HepG2 (cell line): Measurements from ENCODE around the gene TGM1. TPM values are rescaled to one million over a fixed set of nuclear protein-coding genes. Genes with fewer than 3 reads are reported as not detected.

ENCODE experiments used
- ERF ChIP-seq: IDR thresholded peaks from 2 replicates; pipeline ENCODE4 v1.6.1; 2018; ENCODE audit warnings: missing biosample characterization, missing genetic modification reagents
- HOXA7 ChIP-seq: sonication (generic); formaldehyde crosslinking; IDR thresholded peaks from 2 replicates; pipeline ENCODE4 v1.8.1; 2022; ENCODE audit warnings: mild to moderate bottlenecking, missing genetic modification reagents, moderate library complexity
- SKI ChIP-seq: fragments of 450-650 bp; IDR thresholded peaks from one replicate; pipeline ENCODE4 v1.6.1; 2018; ENCODE audit warnings: mild to moderate bottlenecking; ENCODE audit not compliant: partially characterized antibody
- YEATS2 ChIP-seq: sonication (generic); formaldehyde crosslinking; IDR thresholded peaks from 2 replicates; pipeline ENCODE4 v1.4.0; 2020; ENCODE audit warnings: missing genetic modification reagents, borderline replicate concordance
- ZMYM3 ChIP-seq: sonication (generic); formaldehyde crosslinking; IDR thresholded peaks from 2 replicates; pipeline ENCODE4 v1.5.1; 2020; ENCODE audit warnings: mild to moderate bottlenecking, missing genetic modification reagents
- ZNF136 ChIP-seq: sonication (generic); formaldehyde crosslinking; IDR thresholded peaks from 2 replicates; pipeline ENCODE4 v1.8.1; 2022; ENCODE audit warnings: low read depth, mild to moderate bottlenecking, moderate library complexity, missing genetic modification reagents
- ZNF557 ChIP-seq: sonication (generic); formaldehyde crosslinking; IDR thresholded peaks from 2 replicates; pipeline ENCODE4 v1.4.0; 2020; ENCODE audit warnings: missing genetic modification reagents
- ZNF598 ChIP-seq: sonication (generic); formaldehyde crosslinking; IDR thresholded peaks from 2 replicates; pipeline ENCODE4 v1.5.1; 2020; ENCODE audit warnings: mild to moderate bottlenecking, missing genetic modification reagents, borderline replicate concordance
- ZNF780A ChIP-seq: sonication (generic); formaldehyde crosslinking; IDR thresholded peaks from 2 replicates; pipeline ENCODE4 v1.8.0; 2022; ENCODE audit warnings: mild to moderate bottlenecking, missing genetic modification reagents, moderate library complexity
- ZNF841 ChIP-seq: sonication (generic); formaldehyde crosslinking; IDR thresholded peaks from 2 replicates; pipeline ENCODE4 v1.8.1; 2023; ENCODE audit warnings: missing genetic modification reagents, borderline replicate concordance
- ZSCAN20 ChIP-seq: sonication (generic); formaldehyde crosslinking; IDR thresholded peaks from 2 replicates; pipeline ENCODE4 v1.4.0; 2020; ENCODE audit warnings: missing genetic modification reagents, mild to moderate bottlenecking, borderline replicate concordance
- polyA plus RNA-seq, 8 experiments: library from polyadenylated mRNA; depleted of rRNA in 3 of 8; stranded (reverse) in 7 of 8; unstranded in 1 of 8; fragments of >200 nt; fragmentation: Illumina TruSeq in 4 of 8; extraction: Trizol in 4 of 8; gene quantifications; 2 replicates each; pipeline versions ENCODE4 v1.2.1 to v1.2.3, GENCODE V29; 2011 to 2016; ENCODE audit warnings: low read depth in 4 of 8, missing spikeins in 1 of 8, mixed read lengths in 1 of 8; ENCODE audit not compliant: insufficient read depth in 1 of 8
- total RNA-seq, 5 experiments: library from RNA; depleted of rRNA; stranded (reverse); fragments of >200 nt; fragmentation: Illumina TruSeq; extraction: Trizol; gene quantifications; 2 replicates each; pipeline ENCODE4 v1.2.3, GENCODE V29; 2016; ENCODE audit warnings: low read depth in 1 of 5
- TF ChIP-seq, protein P1 (sequence below): sonication (generic); formaldehyde crosslinking; IDR thresholded peaks from 2 replicates; pipeline ENCODE4 v1.4.0; 2020; ENCODE audit warnings: mild to moderate bottlenecking, missing genetic modification reagents
- TF ChIP-seq, protein P2 (sequence below): sonication (generic); formaldehyde crosslinking; IDR thresholded peaks from 2 replicates; pipeline ENCODE4 v1.9.0; 2022; ENCODE audit warnings: missing genetic modification reagents, mild to moderate bottlenecking, borderline replicate concordance
- TF ChIP-seq, protein P3 (sequence below): sonication (generic); formaldehyde crosslinking; IDR thresholded peaks from 2 replicates; pipeline ENCODE4 v1.4.0; 2020; ENCODE audit warnings: missing genetic modification reagents

The TGM1 gene
- total and polyA plus RNA-seq, 2 of the 13 experiments (the other 11 are each of a cell fraction or from before 2014, with no cell fraction given): 3.2 to 10.6 TPM

DNA sequence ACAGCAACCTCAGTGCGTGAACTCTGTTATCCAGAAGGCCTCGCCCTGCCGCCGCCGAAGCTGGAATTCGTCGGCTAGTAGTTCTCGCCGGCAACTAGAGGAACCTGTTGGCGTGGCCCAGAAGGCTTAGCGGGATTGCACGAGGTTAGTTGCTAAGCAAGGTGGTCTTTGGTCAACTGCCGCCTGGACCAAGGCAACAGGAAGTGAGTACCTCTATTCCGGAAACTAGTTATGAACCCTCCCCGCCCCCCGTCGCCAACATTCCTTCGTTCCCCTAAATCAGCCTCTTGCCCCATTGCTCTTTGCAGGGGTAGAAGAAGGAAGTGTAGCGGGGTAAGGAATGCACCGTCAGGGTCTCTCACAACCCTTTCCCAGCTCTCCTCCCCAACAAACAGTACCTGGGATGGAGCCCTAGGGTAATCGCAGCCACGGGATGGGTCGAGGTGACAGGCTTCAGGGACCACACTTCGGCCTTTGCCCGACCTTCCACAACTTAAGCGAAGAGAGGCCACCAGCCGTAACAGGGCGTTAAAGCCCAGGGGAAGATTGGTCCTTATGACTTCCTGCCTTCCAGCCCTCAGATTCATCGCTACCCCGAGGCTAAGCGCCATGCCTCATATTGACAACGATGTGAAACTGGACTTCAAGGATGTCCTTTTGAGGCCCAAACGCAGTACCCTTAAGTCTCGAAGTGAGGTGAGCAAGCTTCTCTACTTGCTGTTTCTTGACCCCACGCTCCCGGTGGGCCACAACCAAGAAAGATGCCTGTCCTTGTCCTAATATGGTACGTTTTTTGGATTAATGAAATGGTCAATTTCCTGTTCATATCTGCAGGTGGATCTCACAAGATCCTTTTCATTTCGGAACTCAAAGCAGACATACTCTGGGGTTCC, 30.1 kb downstream of the TGM1 start, which contains the start of gene GMPR2 (continued):
- TF ChIP-seq, protein P1, sequence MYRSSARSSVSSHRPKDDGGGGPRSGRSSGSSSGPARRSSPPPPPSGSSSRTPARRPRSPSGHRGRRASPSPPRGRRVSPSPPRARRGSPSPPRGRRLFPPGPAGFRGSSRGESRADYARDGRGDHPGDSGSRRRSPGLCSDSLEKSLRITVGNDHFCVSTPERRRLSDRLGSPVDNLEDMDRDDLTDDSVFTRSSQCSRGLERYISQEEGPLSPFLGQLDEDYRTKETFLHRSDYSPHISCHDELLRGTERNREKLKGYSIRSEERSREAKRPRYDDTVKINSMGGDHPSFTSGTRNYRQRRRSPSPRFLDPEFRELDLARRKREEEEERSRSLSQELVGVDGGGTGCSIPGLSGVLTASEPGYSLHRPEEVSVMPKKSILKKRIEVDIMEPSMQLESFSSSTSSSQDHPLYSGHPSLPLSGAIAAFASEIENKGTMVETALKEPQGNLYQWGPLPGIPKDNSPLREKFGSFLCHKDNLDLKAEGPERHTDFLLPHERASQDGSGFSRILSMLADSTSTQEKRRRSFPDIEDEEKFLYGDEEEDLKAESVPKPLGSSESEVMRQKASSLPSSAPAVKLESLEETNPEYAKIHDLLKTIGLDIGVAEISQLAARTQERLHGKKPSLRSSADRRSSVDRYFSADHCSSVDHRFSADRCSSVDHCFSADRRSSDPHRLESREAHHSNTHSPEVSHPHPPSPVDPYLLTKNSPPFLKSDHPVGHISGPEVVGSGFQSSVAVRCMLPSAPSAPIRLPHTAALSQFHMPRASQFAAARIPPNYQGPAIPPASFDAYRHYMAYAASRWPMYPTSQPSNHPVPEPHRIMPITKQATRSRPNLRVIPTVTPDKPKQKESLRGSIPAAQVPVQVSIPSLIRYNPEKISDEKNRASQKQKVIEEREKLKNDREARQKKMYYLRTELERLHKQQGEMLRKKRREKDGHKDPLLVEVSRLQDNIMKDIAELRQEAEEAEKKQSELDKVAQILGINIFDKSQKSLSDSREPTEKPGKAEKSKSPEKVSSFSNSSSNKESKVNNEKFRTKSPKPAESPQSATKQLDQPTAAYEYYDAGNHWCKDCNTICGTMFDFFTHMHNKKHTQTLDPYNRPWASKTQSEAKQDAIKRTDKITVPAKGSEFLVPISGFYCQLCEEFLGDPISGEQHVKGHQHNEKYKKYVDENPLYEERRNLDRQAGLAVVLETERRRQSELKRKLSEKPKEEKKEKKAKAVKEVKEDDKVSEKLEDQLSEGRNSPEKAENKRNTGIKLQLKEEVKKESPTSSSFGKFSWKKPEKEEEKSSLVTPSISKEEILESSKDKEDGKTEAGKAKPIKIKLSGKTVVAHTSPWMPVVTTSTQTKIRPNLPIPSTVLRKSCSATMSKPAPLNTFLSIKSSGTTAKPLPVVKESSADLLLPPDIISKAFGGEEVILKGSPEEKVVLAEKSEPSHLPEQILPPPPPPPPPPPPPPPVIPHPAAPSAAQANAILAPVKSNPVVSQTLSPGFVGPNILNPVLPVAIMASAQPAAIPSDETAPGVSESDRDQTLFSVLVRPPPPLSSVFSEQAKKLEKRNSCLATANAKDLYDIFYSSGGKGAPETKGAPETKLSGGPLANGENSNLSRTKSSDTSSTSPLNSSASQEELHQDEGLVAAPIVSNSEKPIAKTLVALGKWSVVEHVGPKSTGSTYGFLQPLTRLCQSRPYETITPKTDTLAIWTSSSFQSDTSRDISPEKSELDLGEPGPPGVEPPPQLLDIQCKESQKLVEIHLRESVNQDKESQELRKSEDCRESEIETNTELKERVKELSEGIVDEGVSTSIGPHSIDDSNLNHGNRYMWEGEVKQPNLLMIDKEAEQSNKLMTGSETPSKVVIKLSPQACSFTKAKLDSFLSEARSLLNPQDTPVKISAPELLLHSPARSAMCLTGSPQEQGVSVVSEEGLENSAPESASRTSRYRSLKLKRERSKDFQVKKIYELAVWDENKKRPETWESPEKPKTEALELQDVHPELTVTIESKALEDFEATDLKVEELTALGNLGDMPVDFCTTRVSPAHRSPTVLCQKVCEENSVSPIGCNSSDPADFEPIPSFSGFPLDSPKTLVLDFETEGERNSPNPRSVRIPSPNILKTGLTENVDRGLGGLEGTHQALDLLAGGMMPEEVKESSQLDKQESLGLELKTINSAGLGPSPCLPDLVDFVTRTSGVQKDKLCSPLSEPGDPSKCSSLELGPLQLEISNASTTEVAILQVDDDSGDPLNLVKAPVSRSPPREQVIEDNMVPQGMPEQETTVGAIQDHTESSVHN (CRISPR knock-in tag): peak; percentile 41; the same call in 1 of the 2 replicates
- TF ChIP-seq ERF (CRISPR knock-in tag): peak; percentile 40; the same call in 1 of the 2 replicates
- TF ChIP-seq ZSCAN20 (CRISPR knock-in tag): peak; percentile 74; the same call in 1 of the 2 replicates
- no peak for TF ChIP-seq ZNF841
- no peak for TF ChIP-seq HOXA7
- no peak for TF ChIP-seq SKI
- TF ChIP-seq ZMYM3: no peak
- TF ChIP-seq ZNF780A: peak; percentile 71; the same call in 1 of the 2 replicates
- peak; percentile 61 for TF ChIP-seq ZNF136
- TF ChIP-seq ZNF557 (CRISPR knock-in tag): peak; percentile 92; the same call in 1 of the 2 replicates
- TF ChIP-seq, protein P2, sequence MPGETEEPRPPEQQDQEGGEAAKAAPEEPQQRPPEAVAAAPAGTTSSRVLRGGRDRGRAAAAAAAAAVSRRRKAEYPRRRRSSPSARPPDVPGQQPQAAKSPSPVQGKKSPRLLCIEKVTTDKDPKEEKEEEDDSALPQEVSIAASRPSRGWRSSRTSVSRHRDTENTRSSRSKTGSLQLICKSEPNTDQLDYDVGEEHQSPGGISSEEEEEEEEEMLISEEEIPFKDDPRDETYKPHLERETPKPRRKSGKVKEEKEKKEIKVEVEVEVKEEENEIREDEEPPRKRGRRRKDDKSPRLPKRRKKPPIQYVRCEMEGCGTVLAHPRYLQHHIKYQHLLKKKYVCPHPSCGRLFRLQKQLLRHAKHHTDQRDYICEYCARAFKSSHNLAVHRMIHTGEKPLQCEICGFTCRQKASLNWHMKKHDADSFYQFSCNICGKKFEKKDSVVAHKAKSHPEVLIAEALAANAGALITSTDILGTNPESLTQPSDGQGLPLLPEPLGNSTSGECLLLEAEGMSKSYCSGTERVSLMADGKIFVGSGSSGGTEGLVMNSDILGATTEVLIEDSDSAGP (CRISPR knock-in tag): peak; percentile 88; the same call in 1 of the 2 replicates
- TF ChIP-seq YEATS2 (CRISPR knock-in tag): peak; percentile 79
- peak; percentile 94 for TF ChIP-seq ZNF598
- TF ChIP-seq, protein P3, sequence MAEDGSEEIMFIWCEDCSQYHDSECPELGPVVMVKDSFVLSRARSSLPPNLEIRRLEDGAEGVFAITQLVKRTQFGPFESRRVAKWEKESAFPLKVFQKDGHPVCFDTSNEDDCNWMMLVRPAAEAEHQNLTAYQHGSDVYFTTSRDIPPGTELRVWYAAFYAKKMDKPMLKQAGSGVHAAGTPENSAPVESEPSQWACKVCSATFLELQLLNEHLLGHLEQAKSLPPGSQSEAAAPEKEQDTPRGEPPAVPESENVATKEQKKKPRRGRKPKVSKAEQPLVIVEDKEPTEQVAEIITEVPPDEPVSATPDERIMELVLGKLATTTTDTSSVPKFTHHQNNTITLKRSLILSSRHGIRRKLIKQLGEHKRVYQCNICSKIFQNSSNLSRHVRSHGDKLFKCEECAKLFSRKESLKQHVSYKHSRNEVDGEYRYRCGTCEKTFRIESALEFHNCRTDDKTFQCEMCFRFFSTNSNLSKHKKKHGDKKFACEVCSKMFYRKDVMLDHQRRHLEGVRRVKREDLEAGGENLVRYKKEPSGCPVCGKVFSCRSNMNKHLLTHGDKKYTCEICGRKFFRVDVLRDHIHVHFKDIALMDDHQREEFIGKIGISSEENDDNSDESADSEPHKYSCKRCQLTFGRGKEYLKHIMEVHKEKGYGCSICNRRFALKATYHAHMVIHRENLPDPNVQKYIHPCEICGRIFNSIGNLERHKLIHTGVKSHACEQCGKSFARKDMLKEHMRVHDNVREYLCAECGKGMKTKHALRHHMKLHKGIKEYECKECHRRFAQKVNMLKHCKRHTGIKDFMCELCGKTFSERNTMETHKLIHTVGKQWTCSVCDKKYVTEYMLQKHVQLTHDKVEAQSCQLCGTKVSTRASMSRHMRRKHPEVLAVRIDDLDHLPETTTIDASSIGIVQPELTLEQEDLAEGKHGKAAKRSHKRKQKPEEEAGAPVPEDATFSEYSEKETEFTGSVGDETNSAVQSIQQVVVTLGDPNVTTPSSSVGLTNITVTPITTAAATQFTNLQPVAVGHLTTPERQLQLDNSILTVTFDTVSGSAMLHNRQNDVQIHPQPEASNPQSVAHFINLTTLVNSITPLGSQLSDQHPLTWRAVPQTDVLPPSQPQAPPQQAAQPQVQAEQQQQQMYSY (CRISPR knock-in tag): peak; percentile 68; the same call in 1 of the 2 replicates
